ENCODE data around the gene SYNDIG1L.

The SYNDIG1L gene

DNA sequence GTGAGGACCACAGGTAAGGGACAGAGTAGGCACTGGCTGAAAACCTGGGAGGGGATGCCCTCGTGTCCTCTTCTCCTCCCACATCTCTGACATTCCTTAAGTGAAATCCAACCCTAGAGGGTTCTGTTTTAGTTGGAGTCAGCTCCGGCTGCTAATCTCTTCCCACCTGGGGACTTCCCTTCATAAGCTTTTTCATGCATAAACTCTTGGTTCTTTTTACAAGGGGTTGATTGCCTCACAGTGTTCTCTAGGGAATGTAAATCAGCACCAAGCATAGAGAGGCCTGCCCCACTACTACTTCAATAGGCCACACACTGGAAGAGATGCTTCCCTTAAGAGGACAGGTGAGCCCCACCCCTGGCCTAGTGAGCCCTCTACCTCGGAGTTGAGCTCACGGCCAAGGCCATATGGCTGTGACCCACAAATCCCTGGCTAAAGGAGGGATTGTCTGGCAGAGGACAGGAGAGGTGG lies 3.2 kb upstream of the SYNDIG1L start:
- DNase-seq (ENCODE audit: low read depth) = no peak

DNA sequence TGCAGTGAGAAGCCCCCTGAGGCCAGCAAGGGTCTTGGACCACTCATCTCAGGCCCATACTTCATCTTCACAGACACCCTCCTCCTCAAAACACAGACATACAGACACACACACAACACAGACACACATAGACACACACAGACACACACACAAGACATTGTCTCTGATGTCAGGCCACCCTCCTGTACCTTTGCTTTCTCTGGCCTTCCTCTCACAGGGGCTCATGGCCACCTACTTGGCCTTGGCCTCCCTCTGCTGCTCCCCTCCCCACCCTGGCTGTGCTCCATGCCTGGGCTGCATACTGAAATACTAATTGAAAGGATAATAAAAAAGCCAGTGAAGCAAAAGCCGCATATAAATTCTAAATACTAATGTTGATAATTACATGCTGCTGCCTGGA lies 1.6 kb upstream of the SYNDIG1L start:
- no peak for DNase-seq (ENCODE audit: low read depth)

DNA sequence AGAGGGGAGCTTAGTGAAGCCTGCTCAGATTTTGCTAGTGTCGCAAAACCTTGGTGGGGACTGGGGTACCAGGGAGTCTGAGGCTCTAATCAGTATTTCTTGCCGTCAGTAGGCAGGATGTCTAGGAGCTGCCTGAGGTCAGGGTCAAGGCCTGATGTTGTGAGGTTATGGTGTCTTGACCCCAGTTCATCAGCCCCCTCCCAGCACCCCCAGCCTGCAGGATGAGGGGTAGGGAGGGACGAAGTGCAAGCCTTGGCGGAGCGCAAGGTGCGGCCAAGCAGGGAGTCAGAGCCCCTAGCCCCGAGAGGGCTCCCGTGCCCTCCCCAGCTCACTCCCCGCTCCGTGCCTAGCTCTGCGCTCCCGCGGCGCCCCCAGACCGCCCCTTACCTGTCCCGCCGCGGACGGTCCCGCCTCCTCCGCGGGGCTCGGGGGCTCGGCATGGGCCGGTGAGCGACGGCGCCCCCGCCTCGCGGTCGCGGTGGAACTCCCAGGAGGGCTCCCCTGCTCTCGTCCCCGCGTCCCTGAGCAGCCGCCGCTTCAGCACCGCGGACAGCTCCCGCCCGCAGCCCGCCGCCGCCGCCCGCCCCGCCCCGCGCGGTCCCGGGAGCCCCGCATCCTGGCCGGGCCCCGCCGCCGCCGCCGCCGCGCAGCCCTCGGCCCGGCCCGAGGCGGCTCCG lies 347 bp downstream of the SYNDIG1L start:
- DNase-seq (ENCODE audit: low read depth) = no peak

DNA sequence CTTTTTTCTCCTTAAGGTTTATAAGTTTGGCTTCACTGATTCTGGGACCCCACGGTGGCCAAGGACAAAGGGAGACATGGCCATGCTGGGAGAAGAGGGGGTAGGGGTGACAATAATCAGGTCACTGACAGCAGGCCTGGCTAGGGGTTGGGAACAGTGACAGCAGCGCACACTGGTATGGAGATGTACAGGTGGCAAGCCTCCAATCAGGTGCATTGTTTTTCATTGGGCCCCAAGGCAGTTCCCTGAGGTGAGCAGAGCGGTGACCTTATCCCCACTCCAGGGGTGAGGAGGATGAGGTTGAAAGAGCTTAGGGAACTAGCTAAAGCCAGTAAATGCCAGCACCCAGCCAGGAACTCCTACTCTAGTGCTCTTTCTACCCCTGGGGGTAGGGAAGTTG lies 1.4 kb downstream of the SYNDIG1L start:
- no peak for DNase-seq (ENCODE audit: low read depth)

DNA sequence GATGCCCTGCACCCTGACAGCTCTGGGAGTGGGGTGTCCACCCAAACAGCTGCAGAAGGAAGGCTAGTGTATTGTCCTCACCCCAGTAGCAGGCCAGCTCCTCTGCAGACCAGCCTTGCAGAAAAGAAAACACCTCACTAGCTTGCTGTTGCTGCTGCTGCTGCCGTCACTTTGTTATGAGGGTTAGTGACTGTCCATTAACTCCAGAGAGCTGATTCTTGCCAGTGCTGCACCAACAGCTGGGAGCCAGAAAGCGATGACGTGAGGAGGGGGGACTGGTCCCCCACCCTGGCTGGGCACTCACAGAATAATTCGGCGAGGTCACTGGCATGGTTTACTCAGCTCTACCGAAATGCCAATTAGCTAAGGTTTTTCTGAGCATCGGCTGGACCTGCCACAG lies 2.8 kb downstream of the SYNDIG1L start:
- no peak for DNase-seq (ENCODE audit: low read depth)

DNA sequence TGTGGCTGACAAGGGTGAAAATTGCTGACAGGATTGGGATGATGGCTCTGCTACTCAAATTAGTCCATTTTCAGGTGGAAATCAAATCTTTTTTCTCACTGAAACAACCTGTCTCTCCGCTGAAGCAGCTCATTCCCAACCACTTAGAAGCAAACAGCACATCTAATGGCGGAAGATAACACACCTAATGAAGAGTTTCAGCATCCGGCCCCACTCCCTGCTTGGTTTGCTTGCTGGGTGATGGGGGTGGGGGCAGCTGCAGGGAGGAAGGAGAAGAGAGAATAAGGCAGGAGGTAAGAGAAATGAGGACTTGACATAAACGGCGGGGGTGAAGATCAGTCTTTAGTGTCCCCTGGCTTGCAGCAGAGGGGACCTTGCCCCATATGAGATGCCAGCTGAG lies 4.0 kb downstream of the SYNDIG1L start:
- DNase-seq (ENCODE audit: low read depth) = no peak

DNA sequence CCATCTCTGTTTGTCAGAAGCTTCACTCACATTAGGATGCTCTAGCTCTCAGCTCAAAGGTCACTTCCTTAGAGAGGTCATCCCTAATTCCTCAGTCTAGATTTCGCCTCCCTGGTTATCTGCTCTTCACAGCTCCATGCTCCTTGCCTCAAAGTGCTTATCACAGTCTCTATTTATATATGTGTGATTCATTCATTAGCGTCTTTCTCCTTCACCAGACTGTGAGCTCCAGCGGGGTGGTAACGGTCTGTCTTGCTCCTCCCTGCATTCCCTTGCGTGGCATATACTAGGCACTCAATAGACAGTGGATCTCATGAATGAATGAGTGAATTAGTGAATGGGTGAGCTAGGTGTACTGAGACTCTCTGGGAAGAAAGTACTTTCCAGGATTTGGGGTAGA lies 6.9 kb downstream of the SYNDIG1L start:
- no peak for DNase-seq (ENCODE audit: low read depth)

DNA sequence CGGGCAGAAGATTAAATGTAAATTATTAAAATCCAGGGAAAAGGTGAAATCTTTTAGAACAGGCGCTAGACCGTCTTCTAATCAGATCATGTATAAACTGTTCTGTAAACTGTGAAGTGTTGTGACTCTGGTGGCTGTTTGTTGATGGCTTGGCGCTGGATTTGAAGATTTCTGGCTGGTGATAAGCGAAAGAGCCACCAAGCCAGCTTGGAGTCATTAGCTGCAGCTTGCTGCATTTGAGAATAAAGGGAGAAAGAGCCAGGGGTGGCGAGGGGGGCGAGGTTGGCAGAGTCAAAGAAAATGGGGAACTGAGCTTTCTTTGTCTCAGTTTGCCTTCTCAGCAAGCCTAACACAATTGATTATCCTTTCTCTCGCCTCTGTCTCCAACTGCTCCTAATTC lies 8.0 kb downstream of the SYNDIG1L start:
- no peak for DNase-seq (ENCODE audit: low read depth)

DNA sequence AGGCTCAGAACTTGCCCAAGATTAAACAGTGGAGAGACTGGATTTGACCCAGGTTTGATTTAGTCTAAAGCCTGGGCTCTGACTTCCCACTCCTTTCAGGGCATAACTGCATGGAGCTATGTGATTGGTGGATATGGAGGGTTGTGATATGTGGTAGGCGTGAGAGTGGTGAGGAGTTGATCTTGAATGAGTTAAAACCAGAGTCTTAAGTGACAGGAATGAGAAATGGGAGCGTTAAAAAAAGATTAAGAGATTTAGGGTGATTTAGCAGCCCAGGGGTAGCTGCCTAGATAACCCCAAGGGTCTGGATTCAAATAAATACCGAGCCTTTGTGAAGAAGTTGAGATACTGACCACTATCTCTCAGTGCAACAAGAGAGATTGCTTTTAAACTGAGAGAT lies 8.4 kb downstream of the SYNDIG1L start:
- DNase-seq (ENCODE audit: low read depth) = no peak

DNA sequence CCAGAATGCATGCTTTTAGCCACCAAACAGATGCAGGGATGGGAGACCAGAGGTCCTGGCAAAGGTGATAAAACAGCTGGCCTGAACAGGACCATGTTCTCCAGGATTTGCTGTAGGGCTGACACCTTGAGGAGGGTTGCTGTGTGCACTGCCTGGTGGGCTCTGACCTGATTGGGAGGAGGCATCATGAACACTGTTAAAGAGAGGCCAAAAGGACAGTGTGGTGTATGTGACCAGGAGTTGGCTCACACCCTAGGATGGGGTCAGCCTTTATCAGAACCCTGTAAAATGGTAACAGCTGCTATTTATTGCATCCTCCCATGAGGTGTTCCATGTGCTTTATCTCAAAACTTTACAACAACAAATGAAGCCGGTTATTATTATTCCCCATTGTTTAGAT lies 8.8 kb downstream of the SYNDIG1L start:
- no peak for DNase-seq (ENCODE audit: low read depth)

DNA sequence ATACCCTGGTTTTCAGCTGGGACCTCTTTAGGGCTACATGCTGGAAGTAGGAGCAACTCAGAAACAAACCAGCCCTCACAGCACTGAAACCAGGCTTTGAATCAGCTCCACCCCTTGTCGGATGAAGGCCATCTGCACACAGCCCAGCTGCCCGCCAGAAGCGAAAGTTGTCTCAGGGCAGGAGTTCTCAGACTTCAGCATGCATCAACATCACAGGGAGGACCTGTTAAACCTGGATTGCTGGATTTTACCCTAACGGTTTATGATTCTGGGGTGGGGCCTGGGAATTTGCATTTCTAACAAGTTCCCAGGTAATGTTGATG lies 10.9 kb downstream of the SYNDIG1L start:
- no peak for DNase-seq (ENCODE audit: low read depth)

DNA sequence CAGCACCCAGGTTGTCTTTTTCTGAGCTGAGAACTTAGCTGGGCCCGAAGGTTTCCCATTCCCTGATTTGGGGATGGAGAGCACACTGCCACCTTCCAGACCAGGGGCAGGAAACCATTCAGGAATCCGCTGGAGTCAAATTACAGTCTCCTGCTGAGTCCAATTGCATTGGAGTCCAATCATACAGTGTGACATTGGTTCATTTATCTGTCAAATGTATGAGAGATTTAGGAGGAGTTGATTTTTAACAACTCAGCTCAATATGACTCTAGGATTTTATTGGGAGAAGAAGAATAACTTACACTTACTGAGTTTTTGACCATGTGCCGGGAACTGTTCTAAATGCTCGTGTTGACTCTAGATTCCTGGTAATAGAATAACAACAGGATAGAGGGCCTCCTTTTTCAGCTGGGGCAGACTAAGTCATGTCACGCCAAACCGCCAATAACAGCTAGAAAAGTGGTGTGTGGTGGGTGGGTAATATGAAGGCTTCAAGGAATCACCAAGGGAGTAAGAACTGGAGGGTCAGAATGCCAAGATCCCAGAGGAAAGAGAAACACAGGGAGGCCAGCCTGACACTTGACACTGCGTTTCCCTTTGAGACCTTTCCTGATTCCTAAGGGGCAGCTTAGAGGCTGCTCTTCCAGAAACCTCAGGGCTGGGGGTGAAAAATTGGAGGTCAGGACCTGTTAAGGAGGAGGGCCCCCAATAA lies 11.5 kb downstream of the SYNDIG1L start:
- DNase-seq (ENCODE audit: low read depth) = no peak

DNA sequence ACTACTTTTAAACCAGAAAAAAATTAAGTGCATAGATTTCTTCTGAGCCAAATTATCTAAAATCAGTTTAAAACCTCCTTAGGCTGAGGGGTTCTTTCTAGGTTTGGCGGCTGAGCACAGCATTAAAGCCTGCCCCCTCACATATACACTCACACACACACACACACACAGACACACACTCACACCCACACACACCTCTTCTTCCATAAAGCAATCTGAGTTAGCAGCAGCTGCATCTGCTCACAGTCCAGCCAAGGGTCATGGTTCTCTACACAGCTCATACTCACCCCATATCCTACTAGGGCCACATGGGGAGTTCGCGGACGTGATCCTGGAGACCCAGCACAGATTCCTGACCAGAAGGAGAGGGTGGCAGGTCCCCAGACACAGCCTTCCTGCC lies 12.4 kb downstream of the SYNDIG1L start:
- DNase-seq (ENCODE audit: low read depth) = no peak

DNA sequence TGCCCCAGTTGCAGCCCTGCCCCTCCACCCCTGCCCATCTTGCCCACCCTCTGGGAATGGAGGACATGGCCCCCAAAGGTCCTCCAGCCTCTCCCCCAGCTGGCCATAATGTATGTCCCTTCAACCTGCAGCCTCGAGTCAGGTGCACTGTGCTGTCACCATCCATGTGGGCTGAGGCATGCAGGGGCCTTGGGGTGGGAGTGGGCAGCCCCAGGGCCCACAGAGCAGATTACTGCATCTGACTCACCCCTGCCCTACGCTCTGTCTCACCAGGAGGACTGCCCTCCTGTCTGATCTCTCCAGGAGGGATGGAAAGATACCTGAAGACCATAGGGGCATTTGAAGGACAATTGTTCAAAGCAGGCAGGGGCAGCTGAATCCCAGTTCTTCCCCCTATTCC lies 13.3 kb downstream of the SYNDIG1L start:
- DNase-seq (ENCODE audit: low read depth) = no peak

DNA sequence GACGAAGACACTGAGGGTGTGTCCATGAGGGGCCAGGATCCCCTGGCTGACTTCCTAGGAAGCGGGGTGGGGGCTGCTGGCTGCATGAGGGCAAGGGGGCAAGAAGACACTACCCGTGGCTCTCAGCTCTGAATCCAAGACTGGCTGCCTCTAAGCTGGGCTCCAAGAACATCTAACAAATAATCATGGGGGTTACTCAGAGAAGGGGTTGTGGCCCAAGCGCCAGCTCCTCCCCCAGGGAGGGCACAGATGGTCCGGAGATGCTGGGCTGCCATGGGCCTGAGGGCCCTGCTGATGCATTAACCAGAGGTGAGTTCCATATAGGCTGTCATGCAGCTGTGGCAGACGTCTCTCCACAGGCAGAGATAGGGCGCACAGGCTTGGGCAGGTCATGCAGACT lies 14.3 kb downstream of the SYNDIG1L start:
- DNase-seq (ENCODE audit: low read depth) = no peak

DNA sequence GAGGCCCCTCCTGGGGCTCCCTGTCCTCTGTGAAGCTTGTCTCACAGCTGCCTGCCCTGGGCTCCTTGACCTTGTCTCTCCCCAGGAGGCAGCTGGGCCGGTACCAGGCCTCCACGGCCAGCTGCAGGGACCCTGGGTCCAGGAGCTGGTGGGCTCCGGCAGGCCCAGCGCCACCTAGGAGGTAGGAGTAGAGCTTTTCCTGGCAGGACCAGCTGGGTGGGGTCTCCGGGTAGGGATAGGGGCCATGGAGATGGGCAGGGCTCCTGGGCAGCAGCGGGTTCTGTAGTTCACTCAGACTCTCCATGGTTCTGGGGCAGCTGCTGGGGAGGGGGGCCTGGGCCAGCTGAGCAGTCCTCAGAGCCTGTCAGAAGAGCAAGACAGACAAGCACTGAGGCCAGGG lies 16.6 kb downstream of the SYNDIG1L start:
- DNase-seq (ENCODE audit: low read depth) = no peak

DNA sequence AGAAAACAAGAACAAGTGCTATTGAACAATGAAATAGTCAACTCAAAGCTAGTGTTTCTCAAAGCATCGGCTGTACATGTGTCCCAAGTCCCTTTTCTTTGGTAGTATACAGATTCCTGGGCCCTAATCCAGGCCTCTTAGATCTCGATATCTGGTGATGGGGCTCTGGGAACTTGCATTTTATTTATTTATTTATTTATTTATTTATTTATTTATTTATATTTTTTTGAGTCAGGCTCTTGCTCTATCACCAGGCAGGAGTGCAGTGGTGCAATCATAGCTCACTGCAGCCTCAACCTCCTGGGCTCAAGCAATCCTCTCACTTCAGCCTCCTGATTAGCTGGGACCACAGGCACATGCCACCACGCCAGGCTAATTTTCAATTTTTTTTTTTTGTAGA lies 17.1 kb downstream of the SYNDIG1L start:
- no peak for DNase-seq (ENCODE audit: low read depth)

DNA sequence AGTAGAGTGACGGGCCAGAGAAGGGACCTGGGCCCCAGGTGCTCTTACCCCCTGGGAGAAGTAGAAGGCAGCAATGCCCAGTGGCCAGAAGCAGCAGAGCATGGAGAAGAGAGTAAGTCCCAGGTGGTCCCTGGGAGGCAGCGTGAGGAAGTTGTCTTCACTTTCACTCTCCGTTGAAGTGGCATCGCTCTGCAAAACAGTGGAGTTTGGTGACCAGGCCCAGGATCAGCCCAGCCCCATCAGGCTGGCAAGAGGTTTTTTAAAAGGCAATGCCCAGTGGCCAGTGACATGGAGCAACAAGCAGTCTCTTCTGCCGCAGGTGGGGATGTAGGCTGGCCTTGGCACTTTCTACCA lies 18.2 kb downstream of the SYNDIG1L start:
- DNase-seq (ENCODE audit: low read depth) = no peak

DNA sequence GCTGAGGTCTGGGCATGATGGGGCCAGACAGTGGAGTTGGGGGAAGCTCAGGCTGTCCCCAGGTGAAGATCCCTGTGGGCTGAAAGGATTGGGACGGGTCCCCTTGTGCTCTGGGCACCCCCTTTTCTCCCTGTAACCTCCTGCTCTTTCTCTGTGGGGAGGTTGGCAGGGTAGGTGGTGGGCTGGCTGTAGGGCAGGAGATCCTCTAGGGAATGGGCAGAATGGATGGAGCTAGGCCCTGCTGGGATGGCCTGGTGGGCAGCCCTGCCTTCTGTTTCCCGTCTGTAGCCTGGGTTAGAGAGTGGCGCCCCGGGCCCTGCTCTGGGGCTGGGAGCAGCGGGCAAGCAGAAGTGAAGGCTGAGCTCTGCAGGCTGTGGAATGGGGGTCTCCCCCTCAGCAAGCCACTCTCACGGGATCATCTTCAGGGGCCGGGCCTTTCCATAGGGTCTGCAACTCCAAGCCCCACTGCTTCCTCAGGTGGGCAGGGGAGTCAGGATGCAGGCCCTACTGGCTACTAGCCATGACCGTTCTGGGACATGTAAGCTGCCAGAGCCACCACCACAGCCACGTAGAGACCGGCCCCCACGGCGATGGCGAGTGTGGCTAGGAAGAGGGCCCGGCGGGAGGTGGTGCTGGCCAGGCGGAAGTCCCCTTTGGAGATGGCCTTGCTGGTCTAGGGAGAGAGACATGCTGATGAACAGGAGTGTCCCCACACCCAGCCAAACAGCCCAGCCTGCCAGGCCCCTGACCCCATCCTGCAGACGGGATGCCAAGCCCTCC lies 18.8 kb downstream of the SYNDIG1L start:
- no peak for DNase-seq (ENCODE audit: low read depth)

DNA sequence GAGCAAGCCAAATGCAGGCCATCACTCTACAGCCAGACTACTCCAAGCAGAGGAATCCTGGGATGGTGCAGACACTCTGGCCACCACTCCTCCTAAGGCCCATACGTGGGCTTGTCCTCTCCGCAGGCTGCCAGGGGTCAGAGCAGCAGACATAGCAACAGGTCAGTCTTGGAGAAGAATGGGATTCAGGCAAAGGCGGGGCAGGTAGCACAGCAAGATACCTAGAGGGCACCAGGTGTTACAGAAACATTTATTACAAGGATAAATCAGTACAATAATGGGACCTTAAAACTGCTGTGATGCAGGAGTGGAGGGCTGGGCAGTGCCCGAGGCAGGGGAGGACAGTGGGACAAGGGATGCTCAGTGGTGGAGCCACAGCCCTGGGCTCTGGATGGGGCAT lies 20.3 kb downstream of the SYNDIG1L start:
- DNase-seq (ENCODE audit: low read depth) = no peak

DNA sequence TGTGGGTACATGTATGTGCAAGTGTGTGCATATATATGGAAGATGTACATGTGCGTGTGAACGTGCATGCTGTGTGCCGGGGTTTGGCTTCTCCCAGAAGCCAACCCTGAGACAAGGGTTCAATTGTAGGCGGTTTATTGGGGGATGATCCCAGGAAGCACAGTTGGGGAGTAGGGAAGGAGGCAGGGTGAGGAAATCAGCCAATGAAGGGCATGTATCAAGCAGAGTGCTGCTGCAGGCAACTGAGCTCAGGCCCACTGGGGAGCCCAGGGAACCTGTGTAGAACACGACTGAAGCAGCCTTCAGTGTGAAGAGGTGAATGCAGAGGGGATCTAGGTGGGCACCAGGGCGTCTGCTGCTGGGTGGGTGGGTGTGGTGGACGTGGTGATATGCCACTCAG lies 21.6 kb downstream of the SYNDIG1L start:
- no peak for DNase-seq (ENCODE audit: low read depth)

DNA sequence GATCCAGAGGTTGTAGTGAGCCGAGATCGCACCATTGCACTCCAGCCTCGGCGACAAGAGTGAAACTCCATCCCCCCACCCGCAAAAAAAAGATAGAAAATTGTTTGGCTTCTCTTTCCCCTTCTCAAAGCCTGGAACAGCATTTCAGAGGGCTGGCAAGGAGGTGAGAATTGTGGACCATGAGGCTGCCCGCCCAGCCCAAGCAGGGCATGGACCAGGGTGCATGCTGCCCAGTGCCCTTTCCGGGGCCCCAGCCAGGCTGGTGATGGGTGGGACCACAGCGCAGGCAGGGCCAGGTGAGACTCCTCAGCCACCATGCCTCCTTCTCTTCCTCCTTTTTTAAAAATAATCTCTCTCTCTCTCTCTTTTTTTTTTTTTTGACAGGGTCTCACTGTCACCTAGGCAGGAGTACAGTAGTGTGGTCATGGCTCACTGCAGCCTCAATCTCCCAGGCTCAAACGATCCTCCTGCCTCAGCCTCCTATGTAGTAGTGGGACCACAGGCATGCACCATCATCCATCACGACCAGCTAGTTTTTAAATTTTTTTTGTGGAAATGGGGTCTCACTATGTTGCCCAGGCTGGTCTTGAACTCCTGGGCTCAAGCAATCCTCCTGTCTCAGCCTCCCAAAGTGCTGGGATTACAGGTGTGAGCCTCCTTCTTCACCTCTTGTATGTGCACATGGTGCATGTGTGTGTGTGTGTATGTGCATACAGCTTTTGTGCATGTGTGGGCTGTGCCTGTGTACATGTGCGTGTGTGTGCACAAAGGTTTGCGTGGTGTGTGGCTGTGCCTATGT lies 22.2 kb downstream of the SYNDIG1L start:
- DNase-seq (ENCODE audit: low read depth) = no peak

Data from GM04504 (cell line).